ENCODE results near the gene CDK11A.

GRCh38 chr1:1768249-1768992 is 44.3 kb upstream of the CDK11A start:
- TF ChIP-seq POLR2A (IDR thresholded peaks at IDR 0.05) (no peak), CTCF (IDR thresholded peaks at IDR 0.05) (no peak)

Measured in vagina (tissue), 2 donors.